Panc1 (cell line): ENCODE measurements around the gene EPS8L1. TPM values are rescaled to one million over a fixed set of nuclear protein-coding genes. Genes with fewer than 3 reads are reported as not detected.
"Not testable (repeated sequence)": the region's sequence is repeated elsewhere in the genome, so short reads cannot be mapped to it uniquely, and the experiment has no call there.

Experiments
- ATAC-seq: fragments of 200-7000 bp; cut with Tn5 transposase; 2 replicates; pipeline ENCODE4 v1.9.1; 2020; ENCODE audit warnings: mild to moderate bottlenecking, moderate library complexity
- BruUV-seq: library from RNA; stranded (reverse); fragments of 400-500 nt; replicated peaks from 2 replicates; lab custom pipeline; 2021; lab: Mats Ljungman, UMichigan
- CTCF ChIA-PET: fragments of 300-600 bp; sonication (Branson Sonifier 250); formaldehyde crosslinking; loops from one replicate; lab custom pipeline; 2022; ENCODE audit warnings: antibody characterized with exemption; lab: Charles Lee
- POLR2A ChIA-PET: fragments of 300-600 bp; sonication (Branson Sonifier 250); formaldehyde crosslinking; loops from one replicate; lab custom pipeline; 2022; ENCODE audit warnings: antibody characterized with exemption; lab: Charles Lee
- DNase-seq: peaks from one replicate; pipeline ENCODE4 v3.0.0-alpha.2; 2010; ENCODE audit warnings: low read depth, low spot score
- H3K27ac ChIP-seq: 2 replicates; pipeline ENCODE4 v1.5.1; 2011; ENCODE audit warnings: mild to moderate bottlenecking, low read length, inconsistent platforms
- H3K27me3 ChIP-seq: fragments of 200-500 bp; sonication (Bioruptor generic); 2 replicates; pipeline ENCODE4 v1.6.0; 2014; ENCODE audit warnings: low read length, inconsistent platforms; ENCODE audit not compliant: control insufficient read depth, insufficient read depth
- H3K36me3 ChIP-seq: fragments of 200-500 bp; sonication (Bioruptor generic); 2 replicates; pipeline ENCODE4 v1.5.1; 2014; ENCODE audit warnings: inconsistent platforms, mild to moderate bottlenecking, low read length, moderate library complexity; ENCODE audit not compliant: control insufficient read depth, insufficient read depth
- H3K4me1 ChIP-seq: 2 replicates; pipeline ENCODE4 v1.5.1; 2011; ENCODE audit warnings: inconsistent platforms, mild to moderate bottlenecking, low read length, moderate library complexity; ENCODE audit not compliant: control insufficient read depth, insufficient read depth
- H3K4me3 ChIP-seq, 2 experiments: 2 replicates each; pipeline ENCODE4 v1.5.1; 2011 to 2012; ENCODE audit warnings: low read depth in 2 of 2, low read length in 2 of 2, mild to moderate bottlenecking in 2 of 2, inconsistent platforms in 1 of 2, moderate library complexity in 1 of 2
- H3K9me3 ChIP-seq: fragments of 200-500 bp; sonication (Bioruptor generic); 2 replicates; pipeline ENCODE4 v1.5.1; 2014; ENCODE audit warnings: low read depth, mild to moderate bottlenecking, inconsistent platforms, low read length, moderate library complexity; ENCODE audit not compliant: control insufficient read depth, insufficient read depth
- CTCF ChIP-seq: fragments of 450-650 bp; IDR thresholded peaks from 2 replicates; pipeline ENCODE4 v1.5.1; 2017; ENCODE audit warnings: mild to moderate bottlenecking
- POLR2AphosphoS5 ChIP-seq: IDR thresholded peaks from 2 replicates; pipeline ENCODE4 v1.6.1; 2012; ENCODE audit warnings: mild to moderate bottlenecking, low read depth, low read length, moderate library complexity
- REST ChIP-seq, 2 experiments: IDR thresholded peaks; 2 replicates each; pipeline ENCODE4 v1.6.1; 2011 to 2012; ENCODE audit warnings: low read depth in 2 of 2, control low read depth in 1 of 2, low read length in 1 of 2, mild to moderate bottlenecking in 1 of 2, moderate library complexity in 1 of 2; ENCODE audit not compliant: insufficient read depth in 1 of 2
- SIN3A ChIP-seq: IDR thresholded peaks from 2 replicates; pipeline ENCODE4 v1.6.1; 2012; ENCODE audit warnings: low read depth, mild to moderate bottlenecking, low read length, moderate library complexity, borderline replicate concordance; ENCODE audit not compliant: insufficient read depth
- TCF7L2 ChIP-seq: IDR thresholded peaks from 2 replicates; pipeline ENCODE4 v1.6.1; 2011; ENCODE audit warnings: mild to moderate bottlenecking, low read depth, low read length, inconsistent platforms
- in situ Hi-C: cut with HindIII; loops from 2 replicates; pipeline ENCODE4 v1.10.0; 2016; ENCODE audit warnings: low sequenced_read_pairs, low pct_unique_long_range_greater_than_20kb
- intact Hi-C: fragments of 100-400 bp; cut with micrococcal nuclease; formaldehyde crosslinking; loops from one replicate; pipeline ENCODE4 v1.10.0; 2022; ENCODE audit not compliant: unreplicated experiment
- total RNA-seq: library from RNA; stranded (reverse); gene quantifications from one replicate; pipeline ENCODE4 v1.2.1, GENCODE V29; 2021; ENCODE audit not compliant: unreplicated experiment

Gene EPS8L1
- total RNA-seq, 1 experiment from 2014 or later = 11.0 TPM

GRCh38 chr19:55060287-55060686, 15.4 kb upstream of the EPS8L1 start:
- DNase-seq, ATAC-seq, H3K4me1 ChIP-seq, POLR2A ChIA-PET, CTCF ChIA-PET, H3K4me3 ChIP-seq, H3K27ac ChIP-seq, in situ Hi-C loops, H3K27me3 ChIP-seq, intact Hi-C loops, H3K36me3 ChIP-seq, H3K9me3 ChIP-seq: not testable (repeated sequence)
- TSS peak; percentile 62 for BruUV-seq

- BruUV-seq = no TSS peak
- peak within 1 kb of the TSS; percentile 75 for H3K27ac ChIP-seq
- intact Hi-C loops (no loop called here), in situ Hi-C loops (no loop called here)
- CTCF ChIA-PET = no interaction called here
- peak; percentile 91 for DNase-seq
- TF ChIP-seq CTCF (no peak), TCF7L2 (no peak), REST (IDR thresholded peaks at IDR 0.05; ENCODE audit: insufficient read depth in 1 of 2, low read depth in 2 of 2, low read length in 1 of 2) (0 out of 4 replicates have a peak, but pooled peaks of 1 of the 2 experiments have one; percentile 17), SIN3A (peak; percentile 66; the same call in 1 of the 2 replicates), POLR2AphosphoS5 (peak; percentile 81)
- POLR2A ChIA-PET = interaction anchor here (0.6 kb wide), 1 partner anchor 104 kb away, joined by 3 read pairs; no protein-coding TSS in a partner anchor
- H3K4me3 ChIP-seq = peak within 1 kb of the TSS; percentile 76 to 80
- ATAC-seq = peak; percentile 99
- no peaks in the 10 kb centered on the region for H3K9me3 ChIP-seq
- H3K4me1 ChIP-seq = no peaks in the 10 kb centered on the region
- H3K27me3 ChIP-seq = no peaks in the 10 kb centered on the region
- no peaks in the 10 kb centered on the region for H3K36me3 ChIP-seq
Measured at GRCh38 chr19:55062735-55063491, 12.8 kb upstream of the EPS8L1 start, which contains the start of gene RDH13. RDH13 (minus strand) TSS chr19:55063148; CDS start chr19:55063032, 116 bp downstream.

GRCh38 chr19:55063492-55063843, 12.2 kb upstream of the EPS8L1 start:
- no TSS peak for BruUV-seq
- no peaks in the 10 kb centered on the region for H3K4me1 ChIP-seq
- ATAC-seq (no peak), DNase-seq (no peak)
- ChIA-PET CTCF (no interaction called here), POLR2A (interaction anchor here (0.6 kb wide), 2 partner anchors 56 to 103 kb away, joined by 3 read pairs; no protein-coding TSS in a partner anchor)
- H3K4me3 ChIP-seq = peak overlapping the region; percentile 35 to 76; a peak in 3 of 4 replicates
- H3K36me3 ChIP-seq = no peaks in the 10 kb centered on the region
- in situ Hi-C loops (no loop called here), intact Hi-C loops (no loop called here)
- H3K27me3 ChIP-seq = no peaks in the 10 kb centered on the region
- no peaks in the 10 kb centered on the region for H3K9me3 ChIP-seq
- TF ChIP-seq SIN3A (no peak), TCF7L2 (no peak), CTCF (no peak), POLR2AphosphoS5 (no peak), REST (IDR thresholded peaks at IDR 0.05; ENCODE audit: insufficient read depth in 1 of 2, low read depth in 2 of 2, low read length in 1 of 2) (no peak)
- no peak overlapping the region for H3K27ac ChIP-seq
